ENCODE data around the gene DNAJC15. TPM values are rescaled to one million over a fixed set of nuclear protein-coding genes. Genes with fewer than 3 reads are reported as not detected.

Gene DNAJC15
- total RNA-seq, 1 experiment from 2014 or later = 72.2 TPM

GRCh38 chr13:43140985-43141384 is 117.6 kb downstream of the DNAJC15 start:
- no peaks in the 10 kb centered on the region for H3K36me3 Mint-ChIP-seq (ENCODE audit: insufficient read depth, unreplicated experiment)
- peaks cover 11% of the 10 kb centered on the region for H3K4me1 Mint-ChIP-seq (ENCODE audit: low read depth, unreplicated experiment)
- no peaks in the 10 kb centered on the region for H3K9me3 Mint-ChIP-seq (ENCODE audit: unreplicated experiment)
- no peak overlapping the region for H3K4me3 Mint-ChIP-seq (ENCODE audit: unreplicated experiment)
- TF ChIP-seq CTCF (IDR thresholded peaks at IDR 0.05; ENCODE audit: insufficient read depth in 1 of 2, low read depth in 1 of 2, low read length in 1 of 2, severe bottlenecking in 1 of 2, unreplicated experiment in 1 of 2) = no peak
- ChIA-PET CTCF (no interaction called here), POLR2A (interaction anchor here (1.7 kb wide), 1 partner anchor 9 kb away, joined by 4 read pairs; no protein-coding TSS in a partner anchor)
- Histone ChIP-seq H3K36me3 (ENCODE audit: control insufficient read depth, insufficient read depth, low read length) (no peaks in the 10 kb centered on the region), H3K4me3 (ENCODE audit: low read depth, low read length) (no peak overlapping the region), H3K9me3 (no peaks in the 10 kb centered on the region), H3K4me1 (peaks cover 15% of the 10 kb centered on the region; the same call in 1 of the 2 replicates), H3K27me3 (replicated peaks; ENCODE audit: control insufficient read depth, insufficient read depth, low read length) (no peaks in the 10 kb centered on the region)
- no peak overlapping the region for H3K27ac Mint-ChIP-seq (ENCODE audit: unreplicated experiment)
- no peaks in the 10 kb centered on the region for H3K27me3 Mint-ChIP-seq (ENCODE audit: insufficient read depth, unreplicated experiment)
- intact Hi-C loops (cut with micrococcal nuclease; ENCODE audit: unreplicated experiment) = no loop called here
- no TSS peak for BruUV-seq (replicated peaks)
- DNase-seq = no peak

GRCh38 chr13:43141685-43142084 is 118.3 kb downstream of the DNAJC15 start:
- no peak for DNase-seq
- H3K4me3 Mint-ChIP-seq (ENCODE audit: unreplicated experiment) = no peak overlapping the region
- ChIA-PET POLR2A (interaction anchor here (1.7 kb wide), 1 partner anchor 9 kb away, joined by 4 read pairs; no protein-coding TSS in a partner anchor), CTCF (interaction anchor here (0.8 kb wide), 1 partner anchor 46 kb away, joined by 4 read pairs; no protein-coding TSS in a partner anchor)
- Histone ChIP-seq H3K9me3 (no peaks in the 10 kb centered on the region), H3K4me3 (ENCODE audit: low read depth, low read length) (no peak overlapping the region), H3K27me3 (replicated peaks; ENCODE audit: control insufficient read depth, insufficient read depth, low read length) (no peaks in the 10 kb centered on the region), H3K4me1 (peaks cover 15% of the 10 kb centered on the region; the same call in 1 of the 2 replicates), H3K36me3 (ENCODE audit: control insufficient read depth, insufficient read depth, low read length) (no peaks in the 10 kb centered on the region)
- peaks cover 15% of the 10 kb centered on the region for H3K4me1 Mint-ChIP-seq (ENCODE audit: low read depth, unreplicated experiment)
- no peaks in the 10 kb centered on the region for H3K27me3 Mint-ChIP-seq (ENCODE audit: insufficient read depth, unreplicated experiment)
- H3K9me3 Mint-ChIP-seq (ENCODE audit: unreplicated experiment) = no peaks in the 10 kb centered on the region
- no peaks in the 10 kb centered on the region for H3K36me3 Mint-ChIP-seq (ENCODE audit: insufficient read depth, unreplicated experiment)
- no TSS peak for BruUV-seq (replicated peaks)
- no peak for TF ChIP-seq CTCF (IDR thresholded peaks at IDR 0.05; ENCODE audit: insufficient read depth in 1 of 2, low read depth in 1 of 2, low read length in 1 of 2, severe bottlenecking in 1 of 2, unreplicated experiment in 1 of 2)
- intact Hi-C loops (cut with micrococcal nuclease; ENCODE audit: unreplicated experiment) = no loop called here
- H3K27ac Mint-ChIP-seq (ENCODE audit: unreplicated experiment) = no peak overlapping the region

- no peaks in the 10 kb centered on the region for H3K36me3 ChIP-seq (ENCODE audit: control insufficient read depth, insufficient read depth, low read length)
- H3K27me3 Mint-ChIP-seq (ENCODE audit: insufficient read depth, unreplicated experiment) = no peaks in the 10 kb centered on the region
- no peak overlapping the region for H3K4me3 Mint-ChIP-seq (ENCODE audit: unreplicated experiment)
- no peak overlapping the region for H3K27ac Mint-ChIP-seq (ENCODE audit: unreplicated experiment)
- H3K27me3 ChIP-seq (replicated peaks; ENCODE audit: control insufficient read depth, insufficient read depth, low read length) = no peaks in the 10 kb centered on the region
- no peak for DNase-seq
- CTCF ChIA-PET = interaction anchor here (1.6 kb wide), 1 partner anchor 11 kb away, joined by 5 read pairs; no protein-coding TSS in a partner anchor
- H3K4me1 ChIP-seq = peaks cover 15% of the 10 kb centered on the region; the same call in 1 of the 2 replicates
- no peak for TF ChIP-seq CTCF (IDR thresholded peaks at IDR 0.05; ENCODE audit: insufficient read depth in 1 of 2, low read depth in 1 of 2, low read length in 1 of 2, severe bottlenecking in 1 of 2, unreplicated experiment in 1 of 2)
- no peaks in the 10 kb centered on the region for H3K9me3 ChIP-seq
- H3K4me1 Mint-ChIP-seq (ENCODE audit: low read depth, unreplicated experiment) = peaks cover 15% of the 10 kb centered on the region
- H3K9me3 Mint-ChIP-seq (ENCODE audit: unreplicated experiment) = no peaks in the 10 kb centered on the region
- BruUV-seq (replicated peaks) = no TSS peak
- POLR2A ChIA-PET = no interaction called here
- intact Hi-C loops (cut with micrococcal nuclease; ENCODE audit: unreplicated experiment) = no loop called here
- no peaks in the 10 kb centered on the region for H3K36me3 Mint-ChIP-seq (ENCODE audit: insufficient read depth, unreplicated experiment)
- H3K4me3 ChIP-seq (ENCODE audit: low read depth, low read length) = no peak overlapping the region
Measured at GRCh38 chr13:43143591-43143990, 120.2 kb downstream of the DNAJC15 start.

Data from Caco-2 (cell line).